NOMO-1 treated with dmso at 0.1 percent for 144 hours (cell line): Measurements from ENCODE around the gene FGD3.
"Not testable (repeated sequence)": the region's sequence is repeated elsewhere in the genome, so short reads cannot be mapped to it uniquely, and the experiment has no call there.

Experiments
- DNase-seq: peaks from one replicate; lab custom pipeline; 2025; ENCODE audit not compliant: unreplicated experiment; lab: John Stamatoyannopoulos, UW

FGD3 gene

DNA sequence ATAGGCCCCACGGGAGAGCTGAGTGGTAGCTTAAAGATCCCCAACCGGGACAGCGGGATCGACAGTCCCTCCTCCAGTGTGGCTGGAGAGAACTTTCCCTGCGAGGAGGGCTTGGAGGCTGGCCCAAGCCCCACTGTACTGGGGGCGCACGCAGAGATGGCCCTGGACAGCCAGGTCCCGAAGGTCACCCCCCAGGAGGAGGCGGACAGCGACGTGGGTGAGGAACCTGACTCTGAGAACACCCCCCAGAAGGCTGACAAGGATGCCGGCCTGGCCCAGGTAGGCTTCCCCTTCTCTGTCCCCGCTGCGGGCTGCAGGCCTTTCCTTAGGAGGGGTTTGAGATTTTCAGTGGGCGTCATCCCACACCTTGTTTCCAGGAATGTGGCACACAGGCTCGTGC lies 29.1 kb downstream of the FGD3 start:
- no peak for DNase-seq

GRCh38 chr9:92977279-92977678 lies 30.0 kb downstream of the FGD3 start:
- no peak for DNase-seq

DNA sequence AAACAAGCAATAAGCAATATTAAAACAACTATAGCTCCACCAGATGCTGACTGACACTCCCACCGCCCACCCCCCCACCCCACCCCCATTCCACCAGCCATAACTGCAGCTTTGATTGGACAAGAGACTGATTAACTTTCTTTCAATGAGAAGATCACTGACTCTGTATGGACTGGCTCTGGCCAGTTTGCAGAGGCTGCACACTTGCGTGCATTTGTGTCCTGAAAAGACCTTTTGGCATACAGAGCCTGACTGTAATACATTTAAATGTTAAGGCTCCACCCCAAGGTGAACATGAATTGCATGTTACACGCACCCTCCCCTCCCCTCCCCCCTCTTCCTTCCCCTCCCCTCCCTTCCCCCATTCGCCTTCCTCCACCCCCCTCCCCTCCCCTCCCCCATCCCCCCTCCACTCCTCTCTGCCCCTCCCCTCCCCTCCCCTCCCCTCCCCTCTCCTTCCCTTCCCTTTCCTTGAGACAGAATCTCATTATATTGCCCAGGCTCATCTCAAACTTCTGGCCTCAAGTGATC lies 31.1 kb downstream of the FGD3 start:
- no peak for DNase-seq

- no peak for DNase-seq
Observed at GRCh38 chr9:92979283-92980056, 32.1 kb downstream of the FGD3 start.

DNA sequence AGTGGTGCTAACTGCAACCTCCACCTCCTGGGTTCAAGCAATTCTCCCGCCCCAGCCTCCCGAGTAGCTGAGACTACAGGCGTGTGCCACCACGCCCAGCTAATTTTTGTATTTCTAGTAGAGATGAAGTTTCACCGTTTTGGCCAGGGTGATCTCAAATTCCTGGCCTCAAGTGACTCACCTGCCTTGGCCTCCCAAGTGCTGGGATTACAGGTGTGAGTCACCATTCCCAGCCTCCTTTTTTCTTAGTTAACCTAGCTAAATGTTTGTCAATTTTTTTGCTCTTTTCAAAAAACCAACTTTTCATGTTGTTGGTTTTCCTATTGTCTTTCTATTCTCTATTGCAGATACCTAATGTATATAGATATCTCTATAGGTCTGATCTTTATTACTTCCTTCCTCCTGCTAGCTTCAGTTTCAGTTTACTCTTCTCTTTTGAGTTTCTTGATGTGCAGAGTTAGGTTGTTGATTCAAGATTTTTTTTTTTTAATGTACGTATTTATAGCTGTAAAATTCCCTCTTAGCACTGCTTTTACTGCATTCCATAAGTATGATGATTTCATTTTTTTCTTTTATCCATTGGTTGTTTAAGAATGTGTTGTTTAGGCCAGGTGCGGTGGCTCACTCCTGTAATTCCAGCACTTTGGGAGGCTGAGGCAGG lies 32.9 kb downstream of the FGD3 start:
- no peak for DNase-seq

DNA sequence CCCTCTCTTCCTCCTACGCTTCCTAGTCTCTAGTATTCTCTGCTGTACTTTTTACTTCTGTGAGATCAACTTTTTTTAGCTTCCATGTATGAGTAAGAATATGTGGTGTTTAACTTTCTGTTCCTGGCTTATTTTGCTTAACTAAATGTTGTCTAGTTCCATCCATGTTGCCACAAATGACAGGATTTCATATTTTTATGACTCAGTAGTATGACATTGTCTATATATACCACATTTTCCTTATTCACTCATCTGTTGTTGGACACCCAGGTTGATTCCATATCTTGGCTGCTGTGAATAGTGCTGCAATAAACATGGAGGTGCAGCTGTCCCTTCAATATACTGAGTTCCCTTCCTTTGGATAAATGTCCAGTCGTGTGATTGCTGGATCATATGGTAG lies 34.8 kb downstream of the FGD3 start:
- DNase-seq: no peak

- no peak for DNase-seq
Observed at GRCh38 chr9:92983984-92984589, 36.8 kb downstream of the FGD3 start.

- DNase-seq: no peak
Observed at GRCh38 chr9:92984976-92985375, 37.7 kb downstream of the FGD3 start.

- DNase-seq: no peak
Observed at GRCh38 chr9:92986176-92987119, 39.1 kb downstream of the FGD3 start.

DNA sequence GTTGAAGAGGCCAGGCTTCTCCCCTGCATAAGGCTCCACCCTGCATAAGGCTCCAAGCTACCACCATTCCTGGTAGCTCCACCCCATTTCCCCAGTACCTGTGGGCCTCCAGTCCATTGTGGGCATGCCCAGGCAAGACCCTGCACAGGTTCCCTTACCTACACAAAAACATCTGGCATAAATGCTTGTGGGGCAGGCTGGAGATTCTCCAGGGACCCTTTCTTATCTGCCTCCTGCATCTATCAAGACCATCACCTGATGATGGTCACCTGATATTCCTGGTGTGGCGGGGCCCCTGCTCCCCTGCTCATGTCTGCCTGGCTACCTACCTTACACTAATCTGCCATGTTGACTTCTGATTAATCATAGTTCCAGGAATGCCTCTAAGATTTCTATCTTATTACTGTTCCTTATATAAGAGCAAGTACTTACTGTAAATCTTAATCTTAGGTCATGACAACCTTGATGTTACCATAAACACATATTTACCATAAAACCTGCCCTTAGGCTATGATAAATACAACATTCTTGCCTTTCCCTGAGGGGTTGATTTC lies 41.0 kb downstream of the FGD3 start:
- no peak for DNase-seq

DNA sequence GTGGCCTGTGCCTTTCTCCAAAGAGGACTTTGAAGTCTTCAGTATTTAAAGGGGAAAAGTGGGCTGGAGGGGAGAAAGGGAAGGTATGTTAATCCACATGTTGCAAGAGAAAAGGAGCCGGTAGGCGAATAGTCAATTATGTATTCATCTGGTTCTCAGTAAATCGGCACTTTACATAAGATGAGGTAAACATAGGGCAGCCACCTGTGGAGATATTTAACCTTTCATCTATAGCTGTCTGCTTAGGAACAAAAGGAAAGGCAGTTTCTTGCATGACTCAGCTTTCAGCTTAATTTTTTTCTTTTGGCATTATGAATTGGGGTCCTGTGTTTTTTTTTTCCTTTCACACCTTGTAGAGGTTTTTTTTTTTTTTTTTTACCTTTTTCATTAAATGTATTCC lies 42.2 kb downstream of the FGD3 start:
- no peak for DNase-seq

DNA sequence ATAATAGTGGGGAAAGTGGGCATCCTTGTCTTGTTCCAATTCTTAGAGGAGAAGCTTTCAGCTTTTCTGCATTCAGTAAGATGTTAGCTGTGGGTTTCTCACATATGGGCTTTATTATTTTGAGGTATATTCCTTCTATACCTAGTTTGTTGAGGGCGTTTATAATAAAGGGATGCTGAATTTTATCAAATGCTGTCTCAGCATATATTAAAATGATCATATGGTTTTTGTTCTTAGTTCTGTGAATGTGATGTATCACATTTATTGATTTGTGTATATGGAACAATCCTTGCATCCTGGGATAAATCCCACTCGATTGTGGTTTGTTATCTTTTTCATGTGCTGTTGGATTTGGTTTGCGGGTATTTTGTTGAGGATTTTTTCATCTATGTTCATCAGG lies 43.1 kb downstream of the FGD3 start:
- DNase-seq: no peak

DNA sequence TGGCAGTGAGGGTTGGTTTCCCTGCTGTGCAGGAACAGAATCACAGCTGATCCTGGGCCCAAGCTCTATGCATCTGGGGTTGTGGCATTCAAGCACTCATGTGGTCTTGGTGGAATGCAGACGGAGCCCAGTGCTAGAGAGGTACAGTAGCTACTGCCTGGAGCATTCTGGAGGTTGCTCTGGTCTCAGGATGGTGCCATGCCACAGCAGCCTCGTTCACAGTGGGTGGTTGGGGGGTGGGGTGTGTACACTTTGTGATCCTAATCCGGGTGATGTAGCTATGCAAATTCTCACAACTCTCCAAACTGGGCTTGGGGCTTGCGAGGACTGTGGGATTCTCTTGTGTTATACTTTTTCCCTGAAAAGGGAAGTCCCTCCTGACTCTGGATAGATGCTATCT lies 45.2 kb downstream of the FGD3 start:
- DNase-seq: no peak

- DNase-seq: not testable (repeated sequence)
Observed at GRCh38 chr9:92998871-92999270, 51.5 kb downstream of the FGD3 start.

DNA sequence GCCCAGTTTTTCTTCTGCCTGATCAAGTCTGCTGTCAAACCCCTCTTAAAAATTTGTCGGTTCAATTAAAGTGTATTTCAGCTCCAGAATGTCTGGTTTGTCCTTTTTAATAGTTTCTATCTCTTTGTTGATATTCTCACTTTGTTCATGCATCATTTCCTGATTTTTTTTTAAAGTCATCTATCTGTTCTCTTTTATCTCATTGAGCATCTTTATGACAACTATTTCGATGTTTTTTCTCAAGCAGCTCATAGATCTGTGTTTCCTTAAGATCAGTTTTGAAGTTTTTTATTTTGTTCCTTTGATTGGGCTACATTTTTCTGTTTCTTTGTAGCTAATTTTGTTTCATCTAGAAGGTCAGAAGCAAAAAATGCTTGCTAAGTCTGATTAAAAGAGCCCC lies 53.7 kb downstream of the FGD3 start:
- no peak for DNase-seq

- no peak for DNase-seq
Observed at GRCh38 chr9:93002700-93003099, 55.4 kb downstream of the FGD3 start.

DNA sequence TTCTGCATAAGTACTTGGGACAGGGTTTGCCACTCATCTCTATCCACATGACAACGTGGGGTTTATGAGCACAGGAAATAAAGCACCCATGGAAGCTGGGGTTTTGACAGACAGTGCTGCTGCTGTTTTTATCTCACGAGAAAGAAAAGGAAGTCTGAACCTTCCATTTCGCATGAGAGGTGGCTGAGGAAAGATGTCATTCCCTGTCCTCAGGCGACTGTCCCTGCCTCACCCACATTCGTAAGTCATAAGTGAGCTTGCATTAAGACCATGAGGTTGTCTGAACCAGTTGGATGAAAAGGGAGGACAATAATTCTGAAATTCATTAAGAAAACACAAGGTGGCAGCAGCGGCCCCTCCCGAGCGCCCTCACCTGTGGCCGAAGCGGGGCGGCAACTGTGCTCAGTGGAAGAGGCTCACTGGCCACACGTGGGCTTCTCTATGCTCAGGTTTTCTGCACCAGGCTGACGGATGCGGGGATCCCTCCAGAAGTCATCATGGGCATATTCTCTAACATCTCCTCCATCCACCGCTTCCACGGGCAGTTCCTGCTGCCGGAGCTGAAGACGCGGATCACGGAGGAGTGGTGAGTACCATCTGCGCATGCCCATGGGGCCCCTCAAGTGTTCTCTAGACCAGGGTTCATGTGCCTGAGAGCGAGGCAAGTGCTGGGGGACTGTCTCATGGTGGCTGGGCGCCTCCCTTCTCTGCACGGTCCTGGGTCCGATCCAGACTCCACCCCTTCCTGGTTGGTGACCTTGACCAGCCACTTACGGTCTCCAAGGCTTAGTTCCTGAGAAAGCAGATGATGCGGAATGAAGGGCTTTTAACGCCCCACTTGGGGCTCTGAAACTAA lies 56.5 kb downstream of the FGD3 start:
- DNase-seq: peak; percentile 26

GRCh38 chr9:93004561-93004960 lies 57.2 kb downstream of the FGD3 start:
- no peak for DNase-seq

DNA sequence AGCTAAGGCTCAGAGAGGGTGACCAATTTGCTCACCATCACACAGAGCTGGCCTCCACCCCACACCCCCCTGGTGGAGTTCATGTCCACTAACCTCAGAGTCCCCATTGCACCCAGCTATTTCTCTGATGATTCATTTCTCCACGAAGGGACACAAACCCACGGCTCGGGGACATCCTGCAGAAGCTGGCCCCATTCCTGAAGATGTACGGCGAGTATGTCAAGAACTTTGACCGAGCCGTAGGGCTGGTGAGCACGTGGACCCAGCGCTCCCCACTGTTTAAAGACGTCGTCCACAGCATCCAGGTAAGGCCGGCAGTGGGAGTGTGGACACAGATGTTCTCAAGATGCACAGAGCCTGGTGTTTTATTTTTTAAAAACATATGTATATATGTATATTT lies 58.6 kb downstream of the FGD3 start:
- no peak for DNase-seq
